ENCODE data around the gene MED12L.

- TF ChIP-seq CTCF (IDR thresholded peaks at IDR 0.05) (no peak), EP300 (IDR thresholded peaks at IDR 0.05) (no peak), POLR2A (IDR thresholded peaks at IDR 0.05) (no peak), POLR2AphosphoS5 (IDR thresholded peaks at IDR 0.05) (no peak)
Observed at GRCh38 chr3:151191095-151191494, 105.6 kb downstream of the MED12L start.
